ENCODE results near the gene KPNA1. TPM values are rescaled to one million over a fixed set of nuclear protein-coding genes. Genes with fewer than 3 reads are reported as not detected.
A peak's percentile ranks its signal among the peaks of the same experiment; 100 is the strongest.
"Not testable (repeated sequence)": the region's sequence is repeated elsewhere in the genome, so short reads cannot be mapped to it uniquely, and the experiment has no call there.

The KPNA1 gene
- total and polyA plus RNA-seq, 2 experiments from 2014 or later: 33.3 to 42.2 TPM

GRCh38 chr3:122513386-122514122, 1.2 kb downstream of the KPNA1 start:
- peaks cover 6% of the 10 kb centered on the region for H3K4me1 ChIP-seq (ENCODE audit: low read depth)
- H3K27me3 ChIP-seq: no peaks in the 10 kb centered on the region
- no peaks in the 10 kb centered on the region for H3K36me3 ChIP-seq
- peak overlapping the region; percentile 77 for H3K4me3 ChIP-seq
- peak in 1 of 2 donors; percentile 7 for DNase-seq (ENCODE audit: low read depth in 1 of 2, low spot score in 1 of 2)
- H3K9me3 ChIP-seq (ENCODE audit: low read depth): no peaks in the 10 kb centered on the region
- TF ChIP-seq, protein P1, sequence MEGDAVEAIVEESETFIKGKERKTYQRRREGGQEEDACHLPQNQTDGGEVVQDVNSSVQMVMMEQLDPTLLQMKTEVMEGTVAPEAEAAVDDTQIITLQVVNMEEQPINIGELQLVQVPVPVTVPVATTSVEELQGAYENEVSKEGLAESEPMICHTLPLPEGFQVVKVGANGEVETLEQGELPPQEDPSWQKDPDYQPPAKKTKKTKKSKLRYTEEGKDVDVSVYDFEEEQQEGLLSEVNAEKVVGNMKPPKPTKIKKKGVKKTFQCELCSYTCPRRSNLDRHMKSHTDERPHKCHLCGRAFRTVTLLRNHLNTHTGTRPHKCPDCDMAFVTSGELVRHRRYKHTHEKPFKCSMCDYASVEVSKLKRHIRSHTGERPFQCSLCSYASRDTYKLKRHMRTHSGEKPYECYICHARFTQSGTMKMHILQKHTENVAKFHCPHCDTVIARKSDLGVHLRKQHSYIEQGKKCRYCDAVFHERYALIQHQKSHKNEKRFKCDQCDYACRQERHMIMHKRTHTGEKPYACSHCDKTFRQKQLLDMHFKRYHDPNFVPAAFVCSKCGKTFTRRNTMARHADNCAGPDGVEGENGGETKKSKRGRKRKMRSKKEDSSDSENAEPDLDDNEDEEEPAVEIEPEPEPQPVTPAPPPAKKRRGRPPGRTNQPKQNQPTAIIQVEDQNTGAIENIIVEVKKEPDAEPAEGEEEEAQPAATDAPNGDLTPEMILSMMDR (IDR thresholded peaks at IDR 0.05; ENCODE audit: low read depth, low read length): no peak
- H3K27ac ChIP-seq: peak overlapping the region; percentile 99

- TF ChIP-seq, protein P1 (IDR thresholded peaks at IDR 0.05; ENCODE audit: low read depth, low read length): no peak
- no peaks in the 10 kb centered on the region for H3K9me3 ChIP-seq (ENCODE audit: low read depth)
- H3K27ac ChIP-seq: no peak overlapping the region
- peaks cover 6% of the 10 kb centered on the region for H3K4me1 ChIP-seq (ENCODE audit: low read depth)
- DNase-seq (ENCODE audit: low read depth in 1 of 2, low spot score in 1 of 2): no peak
- H3K27me3 ChIP-seq: no peaks in the 10 kb centered on the region
- H3K4me3 ChIP-seq: no peak overlapping the region
- no peaks in the 10 kb centered on the region for H3K36me3 ChIP-seq
Observed at GRCh38 chr3:122512284-122512683, 2.5 kb downstream of the KPNA1 start.

DNA sequence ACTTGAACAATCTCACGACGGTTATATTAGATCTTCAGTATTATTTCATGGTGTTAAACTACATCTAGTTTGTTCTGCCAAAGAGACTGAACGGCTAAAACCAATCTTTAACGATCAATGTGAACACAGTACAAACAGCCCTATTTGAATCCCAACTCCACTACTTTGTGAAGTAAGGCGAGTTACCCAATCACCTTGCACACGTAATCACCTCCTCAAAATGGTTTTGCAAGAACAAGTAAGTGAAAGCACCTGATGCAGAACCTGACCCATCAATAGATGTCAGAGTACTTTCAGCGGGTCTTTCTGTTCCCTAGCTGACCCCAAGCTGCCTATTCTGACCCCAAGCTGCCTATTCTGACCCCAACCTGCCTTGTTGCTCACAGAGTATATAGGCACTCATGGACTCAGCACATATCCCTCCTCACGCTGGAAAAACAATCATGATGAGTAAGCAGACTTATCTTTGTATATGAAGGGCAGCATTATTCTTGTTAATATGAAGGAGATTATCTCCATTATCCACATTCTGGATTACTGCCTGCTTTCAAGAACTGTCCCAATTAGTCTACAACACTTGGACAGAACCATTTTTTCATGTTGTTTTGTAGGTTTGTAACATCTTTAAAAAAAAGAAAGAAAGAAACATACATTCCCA, 3.7 kb downstream of the KPNA1 start:
- no peak overlapping the region for H3K27ac ChIP-seq
- H3K27me3 ChIP-seq: no peaks in the 10 kb centered on the region
- H3K4me3 ChIP-seq: no peak overlapping the region
- H3K4me1 ChIP-seq (ENCODE audit: low read depth): peaks cover 16% of the 10 kb centered on the region
- H3K36me3 ChIP-seq: no peaks in the 10 kb centered on the region
- TF ChIP-seq, protein P1 (IDR thresholded peaks at IDR 0.05; ENCODE audit: low read depth, low read length): no peak
- no peaks in the 10 kb centered on the region for H3K9me3 ChIP-seq (ENCODE audit: low read depth)
- DNase-seq (ENCODE audit: low read depth in 1 of 2, low spot score in 1 of 2): peak in 1 of 2 donors; percentile 24

GRCh38 chr3:122508944-122509343, 5.8 kb downstream of the KPNA1 start:
- not testable (repeated sequence) for H3K27ac ChIP-seq; H3K36me3 ChIP-seq; H3K27me3 ChIP-seq; H3K4me3 ChIP-seq; H3K9me3 ChIP-seq (ENCODE audit: low read depth)
- peaks cover 22% of the 10 kb centered on the region for H3K4me1 ChIP-seq (ENCODE audit: low read depth)
- DNase-seq (ENCODE audit: low read depth in 1 of 2, low spot score in 1 of 2): peak in 1 of 2 donors; percentile 64

DNA sequence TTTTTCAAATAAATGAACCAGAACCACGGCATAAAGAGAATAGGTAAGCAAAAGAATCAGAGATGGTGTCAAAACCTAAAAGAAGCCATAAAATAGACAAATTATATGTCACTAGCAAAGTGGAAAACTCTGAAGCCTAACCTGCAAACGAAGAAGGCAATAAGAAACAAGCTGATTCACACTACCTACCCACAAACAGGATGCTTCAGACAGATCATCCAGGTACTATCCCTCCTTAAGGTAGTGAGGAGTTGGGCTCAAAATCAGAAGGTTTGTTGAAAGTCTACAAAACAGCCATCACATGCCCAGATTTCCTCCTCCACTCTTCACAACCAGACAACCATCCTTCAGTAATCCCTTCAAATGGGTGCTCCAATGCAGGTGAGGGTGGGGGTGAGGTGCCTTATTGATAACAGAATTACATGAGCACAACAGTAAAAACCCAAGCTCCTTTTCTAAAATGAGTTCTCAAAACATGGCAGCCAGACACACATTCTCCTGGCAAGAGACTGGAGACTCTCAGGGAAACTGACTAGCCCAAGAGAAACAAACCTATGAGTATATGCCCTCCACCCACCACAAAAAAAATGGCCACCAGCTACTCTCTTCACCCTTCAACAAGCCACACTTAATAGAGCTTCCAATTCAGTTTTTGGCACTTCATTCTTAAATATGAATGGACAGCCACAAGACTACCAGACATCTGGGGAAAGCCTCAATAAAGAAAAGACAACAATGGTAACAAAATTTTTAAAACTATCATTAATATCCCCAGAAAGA, 6.4 kb downstream of the KPNA1 start:
- no peak for DNase-seq (ENCODE audit: low read depth in 1 of 2, low spot score in 1 of 2)
- TF ChIP-seq, protein P1 (IDR thresholded peaks at IDR 0.05; ENCODE audit: low read depth, low read length): no peak
- no peaks in the 10 kb centered on the region for H3K27me3 ChIP-seq
- no peaks in the 10 kb centered on the region for H3K36me3 ChIP-seq
- H3K27ac ChIP-seq: no peak overlapping the region
- H3K4me3 ChIP-seq: no peak overlapping the region
- peaks cover 22% of the 10 kb centered on the region for H3K4me1 ChIP-seq (ENCODE audit: low read depth)
- no peaks in the 10 kb centered on the region for H3K9me3 ChIP-seq (ENCODE audit: low read depth)

All from cardiac muscle cell (in vitro differentiated cells and primary cell).